GM21423 (cell line): ENCODE measurements around the gene HTR1D.
A peak's percentile ranks its signal among the peaks of the same experiment; 100 is the strongest.

Source experiments
- ATAC-seq: cut with Tn5 transposase; IDR thresholded peaks from one replicate; pipeline ENCODE4 v1.9.1; 2021; ENCODE audit warnings: mild to moderate bottlenecking, moderate library complexity; ENCODE audit not compliant: unreplicated experiment

The HTR1D gene

GRCh38 chr1:23187637-23188036, 29.7 kb downstream of the HTR1D start:
- no peak for ATAC-seq

DNA sequence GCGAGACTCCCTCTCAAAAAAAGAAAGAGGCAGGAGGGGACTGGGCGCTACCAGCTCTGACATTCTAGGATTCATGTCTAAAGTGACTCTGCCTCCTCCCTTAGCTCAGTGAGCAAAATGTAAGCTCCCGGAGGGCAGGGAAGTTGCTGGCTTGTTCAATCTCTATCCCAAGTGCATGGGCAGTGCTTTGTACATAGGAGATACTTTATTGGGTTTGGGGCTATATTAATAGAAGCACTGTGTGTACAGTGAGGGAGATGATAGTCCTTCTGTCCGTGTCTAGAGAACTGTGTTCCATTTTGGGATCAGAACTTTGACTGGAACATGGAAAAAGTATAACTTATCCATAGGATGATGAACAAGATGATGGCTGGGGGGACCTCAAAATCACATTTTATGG, 31.9 kb downstream of the HTR1D start:
- no peak for ATAC-seq

- ATAC-seq: no peak
These were observed 32.9 kb downstream of the HTR1D start for GRCh38 chr1:23184212-23184934.

GRCh38 chr1:23179862-23180261, 37.4 kb downstream of the HTR1D start:
- no peak for ATAC-seq

DNA sequence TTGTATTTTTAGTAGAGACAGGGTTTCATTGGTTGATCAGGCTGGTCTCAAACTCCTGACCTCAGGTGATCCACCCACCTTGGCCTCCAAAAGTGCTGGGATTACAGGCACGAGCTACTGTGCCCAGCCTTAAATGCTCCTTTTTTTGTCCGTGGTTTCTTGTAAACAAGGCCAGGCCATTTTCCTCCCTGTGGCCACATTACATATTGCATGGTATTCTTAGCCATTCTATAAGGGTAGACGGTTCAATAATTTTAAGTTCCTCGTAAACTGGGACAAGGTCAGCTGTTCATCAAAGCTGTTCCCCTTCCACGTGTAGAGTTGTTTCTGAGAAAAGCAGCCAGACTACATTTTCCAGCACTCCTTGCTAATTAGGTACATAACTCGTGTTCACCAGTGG, 38.4 kb downstream of the HTR1D start:
- no peak for ATAC-seq

- ATAC-seq: no peak
These were observed 38.9 kb downstream of the HTR1D start for GRCh38 chr1:23178414-23178813.

DNA sequence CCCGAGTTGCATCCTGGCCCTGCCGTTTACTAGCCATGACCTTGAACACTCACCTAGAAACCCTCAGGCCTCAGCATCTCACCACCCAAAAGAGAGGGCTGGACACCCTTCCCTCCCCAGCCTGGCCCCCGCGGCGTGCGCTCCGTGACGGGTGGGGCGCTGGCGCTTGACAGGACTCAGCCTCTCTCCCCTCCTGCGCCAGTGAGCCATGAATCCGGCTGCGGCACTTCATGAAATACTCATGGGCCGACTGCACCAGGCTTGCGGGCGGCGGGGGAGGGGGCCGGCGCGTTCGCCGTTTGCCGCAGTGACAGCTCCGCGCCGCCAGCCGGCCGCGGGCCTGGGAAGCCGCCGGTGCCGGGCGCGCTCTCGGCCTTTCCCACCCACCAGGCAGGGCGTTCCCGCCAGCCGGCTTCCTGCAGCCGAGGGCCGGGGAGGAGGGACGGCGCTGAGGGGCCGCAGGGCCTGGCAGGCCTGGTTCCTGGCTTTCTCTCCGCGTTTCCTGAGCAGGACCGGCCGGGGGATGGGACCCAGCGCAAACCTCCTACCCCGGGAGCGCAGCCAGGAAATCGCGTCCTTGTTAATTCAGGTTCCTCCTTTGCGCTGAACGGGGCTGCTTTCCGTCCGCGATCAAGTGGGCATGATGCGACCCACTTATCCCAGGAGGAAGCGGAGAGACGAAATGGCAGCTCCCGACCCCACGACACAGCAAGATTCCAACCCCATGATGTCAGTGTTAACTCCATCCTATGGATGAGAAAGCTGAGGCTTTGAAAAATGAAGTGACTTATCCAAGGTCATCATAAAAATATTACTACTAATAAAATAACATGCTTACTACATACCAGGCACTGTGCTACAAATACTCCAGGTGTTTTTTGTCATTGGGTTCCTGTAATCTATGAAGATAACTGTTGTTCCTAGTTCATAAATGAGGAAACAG, 39.6 kb downstream of the HTR1D start:
- peak; percentile 89 for ATAC-seq

- ATAC-seq: no peak
These were observed 40.3 kb downstream of the HTR1D start for GRCh38 chr1:23177031-23177430.

GRCh38 chr1:23174426-23175110, 42.7 kb downstream of the HTR1D start:
- no peak for ATAC-seq

- no peak for ATAC-seq
These were observed 46.0 kb downstream of the HTR1D start for GRCh38 chr1:23171181-23171755.

- no peak for ATAC-seq
These were observed 47.5 kb downstream of the HTR1D start for GRCh38 chr1:23169727-23170335.

- ATAC-seq: no peak
These were observed 48.1 kb downstream of the HTR1D start for GRCh38 chr1:23169195-23169575.

GRCh38 chr1:23168445-23169194, 48.7 kb downstream of the HTR1D start, which contains the start of gene LUZP1:
Gene LUZP1 (minus strand): TSS chr1:23168856.
- peak; percentile 65 for ATAC-seq

DNA sequence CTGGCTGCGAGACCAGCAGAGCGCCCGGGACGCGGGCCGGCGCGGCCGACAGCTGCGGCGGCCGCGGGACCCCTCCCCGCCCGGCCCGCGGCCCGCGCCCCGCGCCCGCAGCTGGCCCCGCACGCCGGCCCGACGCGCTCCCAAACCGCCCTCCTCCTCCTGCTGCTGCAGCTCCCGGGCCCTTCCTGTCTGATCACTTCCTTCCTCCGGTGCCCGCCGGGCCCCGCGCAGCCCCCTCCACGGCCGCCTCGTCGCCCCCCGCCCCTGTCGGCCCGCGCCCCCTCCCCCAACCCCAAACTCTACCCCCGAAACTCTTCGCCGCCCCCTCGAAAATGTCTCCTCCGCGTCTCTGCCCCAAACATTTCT, 49.2 kb downstream of the HTR1D start:
- ATAC-seq: no peak

DNA sequence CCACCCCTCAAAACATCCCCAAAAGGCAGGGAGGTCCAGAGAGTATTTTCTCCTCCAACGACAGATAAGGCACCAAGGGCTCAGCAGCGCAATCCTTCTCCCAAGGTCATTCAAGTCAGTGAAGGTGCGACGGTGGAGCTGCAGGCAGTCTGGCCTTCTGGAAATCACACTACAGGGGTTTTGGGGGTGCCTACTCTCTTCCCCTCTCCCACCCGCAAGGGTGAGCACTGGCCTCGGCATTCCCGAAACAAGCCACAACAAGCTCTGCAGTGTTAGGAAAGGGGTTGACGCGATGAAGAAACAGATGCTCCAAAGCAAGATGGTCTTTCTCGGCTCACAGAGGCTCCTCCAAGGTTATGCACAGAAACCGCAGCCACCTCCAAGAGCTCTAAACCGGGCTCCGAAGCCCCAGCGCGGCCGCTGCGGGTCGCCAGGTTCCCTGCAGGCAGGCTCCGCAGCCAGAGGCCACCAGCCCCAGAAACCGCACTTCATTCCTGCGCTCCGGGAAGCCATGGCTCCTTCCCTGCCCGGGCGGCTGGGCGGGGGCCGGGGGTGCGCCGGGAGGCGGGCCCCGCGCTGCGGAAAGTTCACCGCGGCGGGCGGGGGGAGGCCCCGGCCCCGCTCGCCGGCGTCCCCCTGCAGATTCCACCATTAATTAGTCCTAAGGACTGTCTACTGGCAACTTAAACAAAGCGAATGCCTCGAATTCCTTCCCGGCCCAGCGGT, 49.8 kb downstream of the HTR1D start:
- ATAC-seq: no peak

DNA sequence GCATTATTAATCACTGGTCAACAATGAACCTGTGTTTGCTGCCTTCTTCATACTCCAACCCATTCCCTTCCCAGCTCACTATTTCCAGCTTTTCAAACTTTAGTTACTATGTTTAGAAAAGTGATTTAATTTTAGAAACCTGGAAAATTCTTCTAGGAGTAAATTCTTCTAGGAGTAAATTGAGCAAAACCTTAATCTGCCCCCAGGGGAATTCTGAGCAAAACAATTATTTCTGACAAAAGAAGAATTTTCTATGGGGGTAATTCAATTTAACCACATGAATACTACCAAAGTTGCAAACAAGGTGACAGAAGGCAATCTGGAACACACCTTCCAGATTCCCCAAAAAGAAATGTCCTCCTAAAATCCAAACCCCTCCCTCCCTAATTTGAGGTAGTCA, 50.4 kb downstream of the HTR1D start:
- no peak for ATAC-seq

DNA sequence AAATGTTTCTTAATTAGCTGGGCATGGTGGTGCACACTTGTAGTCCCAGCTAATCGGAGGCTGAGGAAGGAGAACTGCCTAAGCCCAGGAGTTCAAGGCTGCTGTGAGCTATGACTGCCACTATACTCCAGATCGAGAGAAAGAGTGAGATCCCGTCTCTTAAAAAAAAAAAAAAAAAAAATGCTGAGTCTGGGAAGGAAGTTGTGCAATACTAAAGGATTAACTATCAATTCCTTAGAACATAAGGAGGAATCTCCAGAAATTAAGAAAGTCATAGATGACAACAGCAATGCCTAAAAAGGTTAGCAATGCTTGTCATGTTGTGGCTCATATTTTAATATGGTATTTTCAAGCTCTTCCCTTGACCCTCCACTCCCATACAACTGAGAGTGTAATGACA, 53.9 kb downstream of the HTR1D start:
- no peak for ATAC-seq

DNA sequence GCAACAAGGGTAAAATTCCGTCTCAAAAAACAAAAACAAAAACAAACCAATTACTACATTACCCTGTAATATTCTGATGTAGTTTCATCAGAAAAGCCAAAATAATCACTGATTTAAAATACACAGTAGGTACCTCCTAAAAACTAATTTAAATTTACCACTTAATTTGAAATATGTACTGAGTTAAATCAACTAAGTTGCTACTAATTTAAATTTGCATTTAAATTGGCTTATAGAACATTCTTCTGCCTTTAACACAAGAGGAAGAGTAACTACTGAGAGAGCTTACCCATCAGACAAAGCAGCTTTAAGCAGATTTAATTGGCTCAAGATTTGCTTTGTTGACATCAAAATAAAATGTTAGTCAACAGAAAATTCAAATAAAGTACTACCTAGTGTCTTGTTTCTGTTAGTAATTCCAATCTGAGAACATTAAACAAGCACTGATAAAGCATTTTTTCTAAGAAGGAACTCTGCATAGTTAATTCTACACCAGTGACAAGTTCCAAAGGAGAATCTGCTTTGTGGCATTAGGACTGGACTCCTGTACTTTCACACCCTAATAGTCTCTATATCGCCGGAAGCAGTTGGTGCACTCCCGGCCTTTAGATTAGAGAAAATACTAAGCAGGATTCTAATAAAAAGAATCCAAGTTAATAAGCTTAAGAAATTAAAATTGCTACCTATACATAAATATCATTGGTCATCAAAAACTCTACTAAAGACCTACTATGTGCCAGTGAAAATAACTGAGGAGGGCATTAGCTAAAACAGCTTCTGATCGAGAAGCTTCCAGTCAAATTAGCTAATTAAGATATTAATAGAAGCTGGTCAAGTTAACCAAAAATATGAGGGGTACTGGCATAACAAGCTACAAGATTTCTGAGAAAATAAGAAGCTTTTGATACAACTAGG, 57.1 kb downstream of the HTR1D start:
- no peak for ATAC-seq
